HL-60 (cell line): Measurements from ENCODE around the gene PRIMPOL.

Experiments
- POLR2AphosphoS5 ChIP-seq: IDR thresholded peaks from 2 replicates; pipeline ENCODE4 v1.6.1; 2012; ENCODE audit warnings: low read depth
- TF ChIP-seq, protein P1 (sequence below): IDR thresholded peaks from one replicate; pipeline ENCODE4 v1.5.1; 2011; ENCODE audit warnings: low read length, control low read depth, inconsistent platforms; ENCODE audit not compliant: insufficient read depth

- TF ChIP-seq POLR2AphosphoS5, result no peak
- TF ChIP-seq, protein P1, sequence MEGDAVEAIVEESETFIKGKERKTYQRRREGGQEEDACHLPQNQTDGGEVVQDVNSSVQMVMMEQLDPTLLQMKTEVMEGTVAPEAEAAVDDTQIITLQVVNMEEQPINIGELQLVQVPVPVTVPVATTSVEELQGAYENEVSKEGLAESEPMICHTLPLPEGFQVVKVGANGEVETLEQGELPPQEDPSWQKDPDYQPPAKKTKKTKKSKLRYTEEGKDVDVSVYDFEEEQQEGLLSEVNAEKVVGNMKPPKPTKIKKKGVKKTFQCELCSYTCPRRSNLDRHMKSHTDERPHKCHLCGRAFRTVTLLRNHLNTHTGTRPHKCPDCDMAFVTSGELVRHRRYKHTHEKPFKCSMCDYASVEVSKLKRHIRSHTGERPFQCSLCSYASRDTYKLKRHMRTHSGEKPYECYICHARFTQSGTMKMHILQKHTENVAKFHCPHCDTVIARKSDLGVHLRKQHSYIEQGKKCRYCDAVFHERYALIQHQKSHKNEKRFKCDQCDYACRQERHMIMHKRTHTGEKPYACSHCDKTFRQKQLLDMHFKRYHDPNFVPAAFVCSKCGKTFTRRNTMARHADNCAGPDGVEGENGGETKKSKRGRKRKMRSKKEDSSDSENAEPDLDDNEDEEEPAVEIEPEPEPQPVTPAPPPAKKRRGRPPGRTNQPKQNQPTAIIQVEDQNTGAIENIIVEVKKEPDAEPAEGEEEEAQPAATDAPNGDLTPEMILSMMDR, result no peak
These were observed 11.4 kb downstream of the PRIMPOL start for GRCh38 chr4:184660978-184661377.
